GM19099 (cell line): ENCODE data around the gene PCGF3.
A peak's percentile ranks its signal among the peaks of the same experiment; 100 is the strongest.

Experiments used
- POLR2A ChIP-seq: IDR thresholded peaks from 3 replicates; pipeline ENCODE4 v1.6.1; 2011; ENCODE audit warnings: low read depth; ENCODE audit not compliant: insufficient read length; ENCODE audit errors: extremely low read depth

PCGF3 gene

DNA sequence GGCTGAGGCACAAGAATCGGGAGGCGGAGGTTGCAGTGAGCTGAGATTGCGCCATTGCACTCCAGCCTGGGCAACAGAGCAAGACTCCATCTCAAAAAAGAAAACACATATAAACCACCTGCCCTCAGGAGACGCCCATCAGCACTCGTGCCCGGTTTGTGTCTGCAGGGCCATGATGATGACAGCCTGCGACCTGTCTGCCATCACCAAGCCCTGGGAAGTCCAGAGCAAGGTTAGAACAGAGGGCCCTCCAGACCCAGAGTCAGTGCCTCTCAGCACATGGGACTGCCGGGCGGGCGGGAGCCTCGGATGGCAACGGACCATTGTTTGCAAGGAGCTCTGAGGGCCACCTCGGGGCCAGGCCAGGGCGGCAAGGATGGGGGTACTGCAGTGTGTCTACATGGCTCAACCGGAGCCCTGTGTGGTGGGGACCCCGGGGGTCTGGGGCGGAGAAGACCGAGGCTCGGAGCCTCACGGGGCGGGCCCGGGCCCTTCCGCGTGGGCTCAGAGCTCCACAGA lies 40.9 kb upstream of the PCGF3 start:
- TF ChIP-seq POLR2A, result no peak

DNA sequence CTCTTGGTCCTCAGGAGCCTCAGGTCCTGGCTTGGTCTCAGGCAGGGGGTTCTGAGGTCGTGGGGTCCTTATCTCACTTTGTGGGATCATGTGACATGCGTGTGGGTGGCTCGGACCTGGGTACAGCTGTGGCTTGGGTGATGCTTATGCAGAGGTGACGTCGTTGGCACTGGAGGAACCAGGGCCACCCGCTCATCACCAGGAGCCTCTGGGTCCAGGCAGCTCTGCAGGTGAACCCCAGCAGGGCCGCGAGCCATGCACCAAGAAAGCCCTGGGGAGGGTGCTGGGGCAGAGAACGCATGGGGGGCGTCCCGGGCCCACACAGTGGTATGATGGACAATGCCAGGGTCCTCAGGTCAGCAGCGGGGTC lies 40.3 kb upstream of the PCGF3 start:
- TF ChIP-seq POLR2A, result no peak

DNA sequence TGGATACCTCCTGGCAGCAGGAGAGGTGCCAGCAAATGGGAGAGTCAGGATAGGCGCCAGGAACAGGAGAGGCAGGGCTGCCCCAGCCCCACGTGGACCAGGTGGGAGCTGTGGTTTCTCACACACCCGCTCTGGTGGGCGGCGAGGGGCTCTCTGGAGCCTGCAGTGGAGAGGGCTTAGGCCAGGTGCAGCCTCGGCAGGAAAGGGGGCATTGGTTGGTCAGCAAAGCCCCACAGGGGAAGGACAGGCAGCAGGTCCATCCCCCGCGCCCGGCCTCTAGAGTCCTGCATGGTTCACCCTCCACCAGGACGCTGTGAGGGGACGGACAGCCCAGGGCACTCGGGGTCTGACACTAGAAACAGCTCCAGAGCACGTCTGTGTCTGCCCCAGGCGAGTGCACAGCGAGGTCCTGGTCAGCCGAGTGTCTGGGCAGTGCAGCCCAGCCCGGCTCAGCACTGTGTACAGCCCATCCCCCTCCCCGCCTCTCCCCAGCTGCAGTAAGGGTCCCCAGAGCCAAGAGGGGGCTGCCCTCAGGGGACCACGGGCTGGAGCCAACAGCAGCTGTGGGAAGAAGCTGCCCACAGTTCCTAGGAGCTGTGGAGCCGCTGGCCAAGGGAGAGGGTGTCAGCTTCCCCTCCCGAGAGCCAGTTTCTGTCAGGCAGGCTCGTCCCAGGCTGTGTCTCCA lies 39.7 kb upstream of the PCGF3 start:
- TF ChIP-seq POLR2A, result no peak

DNA sequence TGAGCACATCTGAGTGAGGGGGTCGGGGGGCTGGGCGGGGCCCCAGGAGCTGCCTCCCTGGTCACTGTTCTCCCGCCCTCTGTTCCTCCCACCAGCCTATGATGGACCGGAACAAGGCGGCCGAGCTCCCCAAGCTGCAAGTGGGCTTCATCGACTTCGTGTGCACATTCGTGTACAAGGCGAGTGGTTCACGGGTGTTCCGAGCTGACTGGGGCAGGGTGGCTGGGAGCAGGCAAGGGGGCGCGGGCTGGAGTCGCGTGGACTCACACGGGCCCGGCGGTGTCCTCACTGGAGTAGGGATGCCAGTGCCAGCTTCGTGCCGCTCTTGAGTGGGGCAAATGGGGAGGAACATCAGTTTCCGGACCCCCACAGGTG lies 39.2 kb upstream of the PCGF3 start:
- TF ChIP-seq POLR2A, result no peak

DNA sequence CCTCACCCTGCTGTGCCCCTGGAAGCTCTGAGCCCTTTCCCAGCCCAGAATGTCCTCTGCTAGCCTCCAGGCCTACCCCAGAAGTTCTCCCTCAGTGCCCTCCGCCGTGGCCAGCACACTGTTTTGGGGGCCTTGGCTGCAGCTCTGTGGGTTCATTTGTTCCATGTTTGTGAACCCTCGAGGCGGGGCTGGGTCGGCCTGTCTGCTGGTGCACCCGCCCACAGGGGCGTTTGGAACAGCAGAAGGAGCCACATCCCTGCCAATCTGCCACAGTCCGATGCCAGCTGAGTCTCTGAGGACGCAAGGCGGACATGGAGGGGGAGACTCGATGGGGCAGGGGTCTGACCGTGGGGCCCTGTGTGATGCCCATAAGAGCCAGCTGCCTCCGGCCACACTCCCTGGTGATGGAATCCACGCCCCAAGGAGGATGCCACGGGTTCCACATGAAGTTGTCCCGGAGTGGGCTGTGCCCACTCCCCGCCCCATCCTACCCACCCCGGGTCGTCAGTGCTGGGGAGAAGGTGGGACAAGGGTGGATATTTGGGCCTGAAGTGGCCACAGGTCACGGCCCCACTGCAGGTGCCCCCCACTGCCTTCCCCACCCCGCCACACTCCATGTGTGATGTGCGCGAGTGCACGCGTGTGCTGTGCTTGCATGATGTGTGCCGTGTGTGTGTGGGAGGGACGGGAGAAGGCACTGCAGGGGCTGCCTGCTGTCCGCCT lies 38.6 kb upstream of the PCGF3 start:
- no peak for TF ChIP-seq POLR2A

DNA sequence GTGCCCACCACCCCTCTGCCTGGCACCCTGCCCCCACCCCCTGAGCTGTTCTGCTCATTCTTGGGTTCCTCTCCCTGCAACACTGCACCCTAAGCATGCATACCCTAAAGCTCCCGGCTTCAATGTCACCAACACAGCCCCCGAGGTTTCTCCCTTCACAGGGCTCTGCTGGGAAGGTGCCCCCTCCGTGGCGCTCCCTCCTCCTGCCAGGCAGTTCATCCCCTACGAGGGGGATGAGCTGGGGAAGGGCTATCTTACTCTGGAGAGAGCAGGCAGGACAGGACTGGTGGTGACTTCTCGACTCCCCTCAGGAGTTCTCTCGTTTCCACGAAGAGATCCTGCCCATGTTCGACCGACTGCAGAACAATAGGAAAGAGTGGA lies 38.1 kb upstream of the PCGF3 start:
- no peak for TF ChIP-seq POLR2A

DNA sequence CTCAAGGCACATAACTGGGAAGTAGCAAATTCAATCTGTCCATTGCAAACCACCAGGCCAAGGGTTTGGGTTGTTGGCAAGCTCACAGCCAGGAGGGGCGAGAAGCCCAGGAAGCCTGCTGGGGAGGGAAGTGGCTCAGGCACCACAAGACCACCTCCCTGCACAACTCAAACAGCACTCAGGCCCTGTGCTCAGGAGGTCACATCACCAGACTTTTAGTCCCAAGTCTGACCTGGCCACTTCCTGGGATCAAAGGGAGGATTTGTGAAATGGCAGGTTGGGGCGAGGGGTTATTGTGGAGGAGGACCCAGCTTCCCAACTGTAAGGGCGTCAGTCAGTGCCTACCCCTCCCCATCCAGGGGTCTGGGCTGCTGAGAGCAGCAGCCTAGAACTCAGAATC lies 33.9 kb upstream of the PCGF3 start:
- TF ChIP-seq POLR2A, result no peak

DNA sequence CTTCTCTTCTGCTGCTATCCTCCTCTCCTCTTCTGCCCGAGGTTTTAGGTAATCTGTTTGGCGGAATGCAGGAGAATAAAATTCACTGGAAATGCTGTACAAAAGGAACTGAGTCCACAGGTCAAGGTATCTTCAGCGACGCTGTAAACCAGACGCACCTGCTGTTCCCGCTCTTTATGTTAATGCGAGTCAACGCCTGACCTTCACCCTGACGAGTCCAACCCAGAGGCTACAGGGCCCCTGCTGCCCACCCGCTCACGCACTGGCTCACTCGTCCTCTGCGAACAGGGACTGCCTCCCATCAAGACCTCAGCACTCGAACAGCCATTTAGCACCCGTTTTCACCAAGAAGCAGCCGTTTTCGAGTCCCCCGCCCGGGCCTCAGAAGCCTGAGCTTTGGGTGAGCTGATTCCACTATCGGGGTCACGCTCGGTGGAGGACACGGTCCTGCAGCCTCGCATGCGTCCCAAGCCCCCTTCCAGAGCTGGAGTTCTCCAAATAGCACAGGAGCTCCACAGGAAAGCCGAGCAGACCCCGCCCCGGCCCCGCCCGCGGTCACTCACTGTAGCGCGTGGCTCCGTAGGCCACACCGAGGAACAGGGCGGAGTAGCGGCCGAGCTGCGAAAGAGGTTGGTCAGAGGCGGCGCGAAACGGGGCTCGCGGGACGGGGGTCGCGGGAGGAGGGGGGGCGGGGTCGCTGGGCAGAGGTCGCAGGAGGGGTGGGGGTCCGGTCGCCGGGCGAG lies 32.1 kb upstream of the PCGF3 start:
- TF ChIP-seq POLR2A, result no peak

DNA sequence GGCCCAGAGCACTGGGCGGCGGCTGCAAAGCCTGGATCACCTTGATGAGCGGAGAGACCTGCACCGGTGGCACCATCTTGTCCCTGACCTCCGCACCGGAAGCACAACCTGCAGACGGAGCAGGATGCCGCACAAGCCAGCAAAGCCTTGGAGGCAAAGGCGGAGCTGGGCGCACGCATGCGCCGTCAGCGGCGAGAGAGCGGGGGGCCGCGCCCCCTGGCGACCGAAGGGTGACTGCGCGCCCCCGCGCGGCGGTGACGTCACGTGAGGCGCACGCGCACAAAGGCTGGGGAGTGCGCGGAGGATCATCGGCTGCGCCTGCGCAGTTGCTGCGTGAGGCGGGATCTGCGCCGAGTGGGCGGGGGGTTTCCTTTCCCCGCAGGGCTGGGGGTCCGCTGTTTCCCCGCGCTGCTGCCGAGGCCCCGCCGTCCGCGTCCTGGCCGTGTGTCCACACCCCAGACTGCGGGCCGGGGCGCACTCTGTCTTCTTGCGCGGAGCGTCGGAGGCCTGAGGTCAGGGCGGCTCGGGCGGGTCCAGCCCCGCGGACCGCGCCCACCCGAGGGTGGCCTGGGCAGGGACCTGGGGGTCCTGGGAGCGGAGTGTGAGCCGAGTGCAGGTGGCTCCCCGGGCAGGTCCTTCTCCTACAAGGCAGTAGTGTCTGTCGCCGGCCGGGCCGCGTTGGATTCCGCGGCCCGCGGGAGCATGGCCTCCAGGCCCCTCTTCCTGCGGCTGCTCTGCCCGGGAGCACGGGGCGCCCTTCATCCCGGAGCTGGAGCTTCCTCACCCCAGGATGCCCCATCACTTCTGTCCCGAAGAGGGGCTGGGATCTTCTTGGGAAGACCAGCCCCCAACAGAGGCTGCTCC lies 31.2 kb upstream of the PCGF3 start, which contains the start of the genes ATP5ME and MYL5:
Gene ATP5ME, minus strand, starts transcription at position 105 of the 864 bp plus-strand sequence. Its CDS starts 29 bp downstream, at position 76.
Gene MYL5, plus strand, starts transcription at position 371 of the 864 bp plus-strand sequence. CDS start 3,485 bp downstream, outside the sequence.
- peak; percentile 93 for TF ChIP-seq POLR2A

DNA sequence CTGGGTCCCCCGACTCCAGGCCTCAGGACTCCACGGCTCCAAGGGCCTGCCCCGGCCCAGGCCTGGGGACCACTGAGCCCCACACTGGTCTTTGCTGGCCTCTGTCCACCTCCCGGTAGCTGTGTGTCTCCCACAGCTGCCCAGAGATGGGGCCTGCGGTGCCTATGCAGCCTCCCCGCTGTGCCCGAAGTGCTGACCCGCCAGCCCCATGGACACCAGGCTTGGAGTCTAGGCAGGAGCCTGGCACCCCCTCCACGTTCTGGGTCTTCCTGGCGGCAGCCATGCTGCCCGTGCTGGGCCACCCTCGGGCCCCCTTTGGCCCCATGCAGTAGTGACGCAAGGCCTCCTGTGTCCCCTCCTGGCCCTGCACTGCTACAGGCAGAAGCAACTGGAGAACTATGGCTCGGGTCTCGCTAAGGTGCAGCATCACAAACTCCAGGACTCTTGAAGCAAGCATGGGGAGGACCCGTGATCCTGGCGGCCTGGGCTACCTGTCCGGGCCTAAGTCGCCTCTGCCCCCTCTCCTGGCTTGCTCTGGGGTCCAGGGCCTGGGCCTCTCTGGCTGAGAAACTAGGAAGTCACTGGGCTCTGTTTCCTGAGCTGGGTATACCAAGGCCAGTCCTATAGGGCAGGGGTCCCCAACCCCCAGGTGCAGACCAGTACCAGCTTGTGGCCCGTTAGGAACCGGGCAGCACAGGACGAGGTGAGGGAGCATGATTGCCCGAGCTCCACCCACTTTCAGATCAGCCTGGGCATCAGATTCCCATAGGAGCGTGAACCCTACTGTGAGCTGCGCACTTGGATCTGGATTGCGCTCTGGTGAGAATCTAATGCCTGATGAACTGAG lies 30.4 kb upstream of the PCGF3 start:
- TF ChIP-seq POLR2A, result peak; percentile 13

DNA sequence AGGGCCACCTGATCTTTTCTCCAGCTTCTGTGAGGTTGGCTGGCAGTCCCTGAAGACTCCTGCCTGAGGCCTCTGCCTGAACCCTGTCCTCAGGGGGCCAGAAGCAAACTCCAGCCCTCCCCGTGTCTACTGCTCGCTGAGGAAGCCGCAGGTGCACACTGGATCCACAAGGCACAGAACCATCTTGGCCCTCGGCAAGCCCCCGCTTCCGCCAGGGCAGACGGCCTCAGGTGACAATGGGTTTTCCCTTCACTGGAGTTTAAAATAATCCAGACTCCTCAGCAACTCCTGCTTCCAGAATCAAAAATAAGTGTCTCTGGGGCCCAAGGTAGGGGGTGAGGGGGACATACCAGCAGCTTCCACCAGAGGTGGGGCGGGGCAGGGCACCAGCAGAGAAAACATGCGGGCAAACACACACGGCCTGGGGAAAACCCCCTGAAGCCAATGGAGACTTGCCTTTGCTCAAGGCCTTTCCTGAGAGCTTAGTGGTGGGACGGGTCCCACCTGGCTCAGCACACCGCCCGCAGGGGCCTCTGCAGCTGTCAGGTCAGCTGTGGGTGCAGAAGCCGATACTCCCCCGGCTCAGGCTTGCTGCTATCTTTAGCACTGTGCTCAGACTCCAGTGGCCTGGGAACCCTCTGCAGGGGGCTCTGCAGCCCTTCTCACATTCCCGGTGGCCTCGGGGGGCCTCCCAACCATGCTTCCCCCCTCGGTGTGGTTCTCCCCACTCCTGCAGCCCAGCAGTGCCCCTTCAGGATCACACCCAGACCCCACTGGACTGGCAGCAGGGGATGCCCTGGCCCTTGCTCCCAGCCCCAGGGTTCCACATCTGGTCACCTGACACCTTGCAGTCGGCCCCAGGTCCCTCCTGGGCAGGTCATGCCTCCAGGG lies 29.4 kb upstream of the PCGF3 start:
- peak; percentile 22 for TF ChIP-seq POLR2A

DNA sequence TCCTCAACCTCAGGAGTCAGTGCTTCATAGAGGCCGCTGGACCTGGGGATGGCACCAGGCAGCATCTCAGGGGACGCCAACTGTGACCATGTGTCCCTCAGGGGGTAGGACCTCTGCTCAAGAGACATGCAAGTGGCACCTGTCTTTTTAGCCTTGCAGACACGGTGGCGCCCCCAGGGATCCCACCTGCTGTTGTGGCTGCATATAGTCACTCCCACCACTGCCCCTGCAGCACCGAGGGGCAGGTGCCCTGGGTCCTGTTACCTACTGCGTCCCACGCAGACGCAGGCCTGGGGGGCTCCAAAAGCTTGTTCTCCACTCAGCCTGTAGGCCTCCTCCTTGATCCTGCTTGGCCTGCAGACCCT lies 28.8 kb upstream of the PCGF3 start:
- TF ChIP-seq POLR2A, result no peak

DNA sequence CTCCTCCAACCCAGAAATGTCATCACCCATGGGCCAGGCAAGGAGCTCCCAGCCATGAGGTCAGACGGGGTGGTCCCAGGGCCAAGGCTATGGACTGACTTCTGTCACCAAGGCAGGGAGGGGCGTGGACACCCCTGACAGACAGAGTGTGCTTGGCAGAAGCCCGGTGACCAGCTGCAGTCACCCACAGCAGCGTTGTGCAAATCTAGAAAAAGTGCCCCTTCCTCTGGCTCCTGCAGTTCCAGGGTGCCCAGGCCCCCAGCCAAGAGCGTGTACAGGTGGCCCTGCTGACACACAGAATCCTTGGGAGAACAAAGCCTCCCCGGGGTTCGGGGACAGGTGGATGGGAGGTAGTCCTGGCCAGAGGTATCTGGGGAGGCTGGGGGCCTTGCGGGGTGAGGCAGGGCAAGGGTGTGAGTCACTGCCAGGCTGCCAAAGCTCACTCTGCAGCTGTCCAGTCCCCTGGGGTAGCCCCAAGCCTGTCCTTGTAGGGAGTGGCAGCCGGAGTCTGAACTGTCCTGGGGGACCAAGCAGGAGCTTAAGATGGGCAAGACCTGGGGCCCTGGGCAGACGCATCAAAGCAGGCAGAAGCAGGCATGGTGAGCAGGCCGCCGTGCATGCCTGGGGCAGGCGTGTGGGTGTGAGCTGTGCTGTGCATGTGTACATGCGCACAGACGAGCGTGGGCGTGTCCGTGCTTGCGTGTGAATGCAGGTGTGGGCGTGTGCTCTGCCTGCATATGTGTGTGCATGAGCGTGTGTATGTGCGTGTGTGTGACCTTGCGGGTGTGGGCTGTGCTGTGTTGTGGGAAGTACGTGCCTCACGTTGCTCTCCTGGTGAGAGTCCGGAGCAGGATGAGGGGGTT lies 28.0 kb upstream of the PCGF3 start:
- TF ChIP-seq POLR2A, result peak; percentile 21
